ENCODE data around the gene MAML2. TPM values are rescaled to one million over a fixed set of nuclear protein-coding genes. Genes with fewer than 3 reads are reported as not detected.

Gene MAML2
- total and polyA plus RNA-seq, 8 donors: 2.4 to 11.8 (median 4.1) TPM

DNA sequence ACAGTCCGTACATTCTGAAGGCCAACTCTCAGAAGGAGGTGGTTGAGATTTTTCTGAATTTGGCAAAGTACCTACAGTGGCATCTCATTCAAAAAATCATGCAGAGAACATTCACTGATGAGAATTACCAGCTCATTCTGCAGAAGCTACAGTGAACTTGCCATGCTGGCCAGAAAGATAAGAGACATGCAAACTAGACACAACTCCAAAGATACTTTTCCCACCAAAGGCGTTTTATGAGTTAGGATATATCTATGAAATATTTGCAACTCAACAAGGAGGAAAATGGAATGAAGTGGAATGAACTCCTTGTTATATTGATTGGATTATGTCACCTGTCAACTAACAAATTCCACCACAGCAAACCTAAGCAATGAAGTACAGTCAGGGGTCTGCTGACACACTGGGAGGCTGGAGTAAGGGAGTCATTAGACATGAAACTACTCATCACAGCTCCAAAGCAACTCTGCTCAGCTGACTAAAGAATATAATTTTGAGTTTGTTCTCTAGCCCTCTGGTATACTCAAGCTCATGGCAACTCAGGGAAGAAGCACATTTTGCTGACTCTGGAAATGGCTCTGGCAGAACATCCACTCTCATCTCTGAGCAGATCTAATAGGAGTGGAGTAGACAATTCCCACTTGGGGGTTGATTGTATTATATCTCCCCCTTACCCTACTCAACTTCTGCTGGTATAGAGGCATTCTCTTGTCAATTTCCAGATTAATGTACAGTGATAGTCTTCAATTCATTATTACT is 22.9 kb downstream of the MAML2 start:
- no peak overlapping the region for H3K27ac ChIP-seq
- ATAC-seq (no peak), FAIRE-seq (no peak), DNase-seq (no peak)
- intact Hi-C loops (cut with DNase I): no loop called here
- H3K9me3 ChIP-seq: no peaks in the 10 kb centered on the region
- no peak overlapping the region for H3K4me3 ChIP-seq
- no peaks in the 10 kb centered on the region for H3K27me3 ChIP-seq
- WGBS, 2 donors: 50 to 57% methylated on average over 2 of the region's 2 CpGs
- peaks cover 0 to 11% (median 0%) of the 10 kb centered on the region in 3 donors for H3K4me1 ChIP-seq
- TF ChIP-seq, protein P1, sequence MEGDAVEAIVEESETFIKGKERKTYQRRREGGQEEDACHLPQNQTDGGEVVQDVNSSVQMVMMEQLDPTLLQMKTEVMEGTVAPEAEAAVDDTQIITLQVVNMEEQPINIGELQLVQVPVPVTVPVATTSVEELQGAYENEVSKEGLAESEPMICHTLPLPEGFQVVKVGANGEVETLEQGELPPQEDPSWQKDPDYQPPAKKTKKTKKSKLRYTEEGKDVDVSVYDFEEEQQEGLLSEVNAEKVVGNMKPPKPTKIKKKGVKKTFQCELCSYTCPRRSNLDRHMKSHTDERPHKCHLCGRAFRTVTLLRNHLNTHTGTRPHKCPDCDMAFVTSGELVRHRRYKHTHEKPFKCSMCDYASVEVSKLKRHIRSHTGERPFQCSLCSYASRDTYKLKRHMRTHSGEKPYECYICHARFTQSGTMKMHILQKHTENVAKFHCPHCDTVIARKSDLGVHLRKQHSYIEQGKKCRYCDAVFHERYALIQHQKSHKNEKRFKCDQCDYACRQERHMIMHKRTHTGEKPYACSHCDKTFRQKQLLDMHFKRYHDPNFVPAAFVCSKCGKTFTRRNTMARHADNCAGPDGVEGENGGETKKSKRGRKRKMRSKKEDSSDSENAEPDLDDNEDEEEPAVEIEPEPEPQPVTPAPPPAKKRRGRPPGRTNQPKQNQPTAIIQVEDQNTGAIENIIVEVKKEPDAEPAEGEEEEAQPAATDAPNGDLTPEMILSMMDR (IDR thresholded peaks at IDR 0.05): no peak
- no peaks in the 10 kb centered on the region for H3K36me3 ChIP-seq

DNA sequence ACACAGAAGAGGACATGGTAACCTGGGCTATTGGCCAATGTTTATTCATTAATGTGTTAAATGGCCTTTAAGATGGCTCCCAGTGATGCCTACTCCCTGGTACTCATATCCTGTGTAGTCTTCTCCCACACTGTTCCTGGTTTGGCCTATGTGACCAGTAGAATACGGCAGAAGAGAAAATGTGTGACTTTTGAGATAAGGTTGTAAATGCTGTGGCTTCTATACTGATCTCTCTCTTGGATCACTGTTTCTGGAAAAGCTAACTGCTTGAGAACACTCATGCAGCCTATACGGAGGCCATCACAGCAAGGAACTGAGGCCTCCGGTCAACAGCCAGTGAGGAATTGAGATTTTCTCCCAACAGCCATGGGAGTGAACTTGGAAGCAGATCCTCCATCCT is 24.1 kb downstream of the MAML2 start:
- FAIRE-seq (no peak), ATAC-seq (no peak), DNase-seq (no peak)
- 81 to 87% methylated on average over 3 of the region's 3 CpGs for WGBS, 2 donors
- Histone ChIP-seq H3K27ac (no peak overlapping the region), H3K36me3 (no peaks in the 10 kb centered on the region), H3K4me3 (no peak overlapping the region), H3K27me3 (no peaks in the 10 kb centered on the region), H3K9me3 (no peaks in the 10 kb centered on the region), H3K4me1 (peaks cover 0 to 14% (median 0%) of the 10 kb centered on the region in 3 donors)
- intact Hi-C loops (cut with DNase I): no loop called here
- TF ChIP-seq, protein P1 (IDR thresholded peaks at IDR 0.05): no peak

DNA sequence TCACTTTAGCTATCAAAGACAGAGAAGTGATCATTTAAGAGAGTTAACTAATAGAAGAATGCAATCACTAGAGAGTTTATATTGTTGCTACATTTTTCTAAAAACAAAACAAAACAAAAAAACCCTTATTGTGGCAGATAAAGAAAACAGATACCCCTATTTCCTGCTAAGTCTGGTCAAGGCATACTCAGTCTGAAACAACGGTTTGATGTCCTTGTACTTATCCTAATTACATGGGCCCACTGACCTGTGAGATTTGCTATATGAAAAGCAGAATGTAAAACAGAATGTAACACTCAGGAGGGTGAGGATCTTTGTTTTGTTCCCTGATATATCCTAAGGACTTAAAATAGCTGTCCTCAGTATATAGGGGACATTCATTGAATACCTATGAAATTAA is 24.6 kb downstream of the MAML2 start:
- TF ChIP-seq, protein P1 (IDR thresholded peaks at IDR 0.05): no peak
- Histone ChIP-seq H3K36me3 (no peaks in the 10 kb centered on the region), H3K4me1 (peaks cover 0 to 18% (median 0%) of the 10 kb centered on the region in 3 donors), H3K27me3 (no peaks in the 10 kb centered on the region), H3K9me3 (no peaks in the 10 kb centered on the region), H3K4me3 (no peak overlapping the region), H3K27ac (no peak overlapping the region)
- 66 to 71% methylated on average over 1 of the region's 1 CpG for WGBS, 2 donors
- DNase-seq (no peak), FAIRE-seq (no peak), ATAC-seq (no peak)
- intact Hi-C loops (cut with DNase I): no loop called here

DNA sequence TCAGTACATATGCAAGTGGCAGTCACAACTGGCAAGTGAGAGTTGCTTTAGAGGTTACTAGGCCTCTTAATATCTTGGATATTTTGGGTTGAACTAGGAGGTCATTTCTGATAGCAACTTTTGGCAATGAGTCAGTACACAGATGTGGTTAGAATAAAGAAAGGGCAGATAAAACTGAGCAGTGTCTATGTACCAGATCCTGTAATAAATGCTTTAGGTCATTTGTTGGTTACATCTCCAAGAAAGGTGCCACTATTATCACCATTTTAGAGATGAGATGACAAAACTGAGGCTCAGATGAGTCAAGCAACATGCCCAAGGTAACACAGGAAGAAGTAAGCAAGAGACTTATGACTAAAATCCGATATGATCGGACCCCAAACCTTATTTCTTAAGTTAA is 25.0 kb downstream of the MAML2 start:
- peaks cover 0 to 20% (median 0%) of the 10 kb centered on the region in 3 donors for H3K4me1 ChIP-seq
- ATAC-seq: no peak
- WGBS, 2 donors: 71 to 79% methylated on average over 2 of the region's 2 CpGs
- H3K9me3 ChIP-seq: no peaks in the 10 kb centered on the region
- no peak for FAIRE-seq
- H3K36me3 ChIP-seq: no peaks in the 10 kb centered on the region
- TF ChIP-seq, protein P1 (IDR thresholded peaks at IDR 0.05): no peak
- DNase-seq: no peak
- no peaks in the 10 kb centered on the region for H3K27me3 ChIP-seq
- H3K27ac ChIP-seq: no peak overlapping the region
- no peak overlapping the region for H3K4me3 ChIP-seq
- intact Hi-C loops (cut with DNase I): no loop called here

DNA sequence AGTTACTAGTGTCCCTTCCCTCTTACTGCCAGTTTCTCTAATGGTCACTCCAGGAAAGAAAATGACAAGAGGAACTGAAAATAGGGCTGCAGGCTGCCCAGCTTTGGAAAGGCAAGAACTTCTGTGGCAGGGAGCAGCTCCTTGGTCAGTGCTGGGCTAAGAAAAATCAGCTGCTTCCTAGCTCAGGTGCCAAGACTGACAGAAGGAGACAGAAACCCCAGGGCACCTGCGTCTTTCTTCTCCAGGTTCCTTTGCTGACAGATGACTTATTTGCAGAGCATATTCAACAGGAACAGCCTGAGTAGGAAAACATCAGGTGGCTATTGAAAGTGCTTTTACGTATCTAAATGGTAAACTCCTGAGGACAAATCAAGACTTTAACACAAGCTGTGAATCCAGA is 25.4 kb downstream of the MAML2 start:
- ATAC-seq: peak in 2 of 4 donors; percentile 9 to 44
- Histone ChIP-seq H3K27ac (no peak overlapping the region), H3K4me1 (peaks cover 0 to 20% (median 0%) of the 10 kb centered on the region in 3 donors), H3K27me3 (no peaks in the 10 kb centered on the region), H3K4me3 (no peak overlapping the region), H3K9me3 (no peaks in the 10 kb centered on the region), H3K36me3 (no peaks in the 10 kb centered on the region)
- no peak for DNase-seq
- TF ChIP-seq, protein P1 (IDR thresholded peaks at IDR 0.05): no peak
- intact Hi-C loops (cut with DNase I): no loop called here
- 38 to 47% methylated on average over 2 of the region's 2 CpGs for WGBS, 2 donors
- no peak for FAIRE-seq

All from pancreas (tissue), 10 donors.